Endothelial cell of umbilical vein (primary cell): ENCODE measurements around the gene SPSB1. TPM values are rescaled to one million over a fixed set of nuclear protein-coding genes. Genes with fewer than 3 reads are reported as not detected.

Experiments
- BruUV-seq: library from RNA; stranded (reverse); fragments of 400-500 nt; replicated peaks from 2 replicates; lab custom pipeline; 2021; lab: Mats Ljungman, UMichigan
- CTCF ChIA-PET: fragments of 300-600, 350-600 bp; sonication (Branson Sonifier 250); formaldehyde crosslinking; loops from one replicate; lab custom pipeline; 2021; ENCODE audit warnings: antibody characterized with exemption, inconsistent platforms; lab: Charles Lee
- POLR2A ChIA-PET: fragments of 300-600, 350-600 bp; sonication (Branson Sonifier 250); formaldehyde crosslinking; loops from one replicate; lab custom pipeline; 2021; ENCODE audit warnings: antibody characterized with exemption, inconsistent platforms; lab: Charles Lee
- DNase-seq: peaks from one replicate; pipeline ENCODE4 v3.0.0-alpha.2; 2011; ENCODE audit warnings: low read depth, low spot score
- FAIRE-seq: peaks from 2 replicates; lab custom pipeline; 2011; peaks lifted over from hg19 to GRCh38; lab: Jason Lieb, UNC
- H2AFZ ChIP-seq: 2 replicates; pipeline ENCODE4 v1.6.0; 2012; ENCODE audit warnings: low read depth, low read length, control low read depth, inconsistent platforms
- H3K27ac ChIP-seq: 2 replicates; pipeline ENCODE4 v1.5.1; 2011; ENCODE audit warnings: low read depth, mild to moderate bottlenecking, control low read depth, low read length, moderate library complexity; ENCODE audit not compliant: insufficient read depth
- H3K27me3 ChIP-seq, 2 experiments: 2 replicates each; pipeline versions ENCODE4 v1.6.0 to v1.6.1; 2011; ENCODE audit warnings: low read length in 2 of 2, mixed read lengths in 1 of 2; ENCODE audit not compliant: control insufficient read depth in 2 of 2, insufficient read depth in 2 of 2
- H3K36me3 ChIP-seq, 2 experiments: 2 replicates in 1 of 2; 3 replicates in 1 of 2; pipeline ENCODE4 v1.5.1; 2011; ENCODE audit warnings: low read length in 2 of 2, mild to moderate bottlenecking in 1 of 2, moderate library complexity in 1 of 2; ENCODE audit not compliant: control insufficient read depth in 2 of 2, insufficient read depth in 2 of 2; ENCODE audit errors: extremely low read depth in 1 of 2
- H3K4me1 ChIP-seq: 3 replicates; pipeline ENCODE4 v1.5.1; 2011; ENCODE audit warnings: mild to moderate bottlenecking, low read length; ENCODE audit not compliant: control insufficient read depth, insufficient read depth; ENCODE audit errors: extremely low read depth
- H3K4me2 ChIP-seq: 2 replicates; pipeline ENCODE4 v1.6.1; 2011; ENCODE audit warnings: low read length, control low read depth, mixed read lengths; ENCODE audit not compliant: insufficient read depth
- H3K4me3 ChIP-seq, 3 experiments: fragments of 200-600 bp in 1 of 3; sonication (generic), shearing (Covaris generic) in 1 of 3; replicated peaks in 1 of 3; 2 replicates each; pipeline ENCODE4 v1.5.1; 2011 to 2016; ENCODE audit warnings: control low read depth in 3 of 3, low read length in 3 of 3, mild to moderate bottlenecking in 2 of 3, inconsistent platforms in 1 of 3, low read depth in 1 of 3, moderate library complexity in 1 of 3; ENCODE audit not compliant: insufficient read depth in 1 of 3
- H3K79me2 ChIP-seq: 2 replicates; pipeline ENCODE4 v1.6.0; 2012; ENCODE audit warnings: low read length, inconsistent platforms; ENCODE audit not compliant: control insufficient read depth, insufficient read depth
- H3K9ac ChIP-seq: replicated peaks from 2 replicates; pipeline ENCODE3; 2011; ENCODE audit warnings: low read length, control low read depth; ENCODE audit not compliant: insufficient read depth; ENCODE audit errors: extremely low read depth
- H3K9me1 ChIP-seq: replicated peaks from 3 replicates; pipeline ENCODE4 v1.6.0; 2011; ENCODE audit warnings: mild to moderate bottlenecking, low read length; ENCODE audit not compliant: control insufficient read depth, insufficient read depth; ENCODE audit errors: extremely low read depth
- H3K9me3 ChIP-seq: replicated peaks from 2 replicates; pipeline ENCODE4 v1.5.1; 2012; ENCODE audit warnings: low read length, inconsistent platforms; ENCODE audit not compliant: control insufficient read depth, insufficient read depth
- H4K20me1 ChIP-seq: replicated peaks from 2 replicates; pipeline ENCODE3; 2011; ENCODE audit warnings: mild to moderate bottlenecking, low read length; ENCODE audit not compliant: control insufficient read depth, insufficient read depth; ENCODE audit errors: extremely low read depth
- EZH2 ChIP-seq: IDR thresholded peaks from 2 replicates; pipeline ENCODE4 v1.6.1; 2012; ENCODE audit warnings: borderline replicate concordance, low read depth, mild to moderate bottlenecking, moderate library complexity, low read length, inconsistent platforms; ENCODE audit not compliant: severe bottlenecking
- FOS ChIP-seq: IDR thresholded peaks from 2 replicates; pipeline ENCODE4 v1.6.1; 2011; ENCODE audit warnings: mild to moderate bottlenecking, low read length, moderate library complexity, borderline replicate concordance; ENCODE audit not compliant: insufficient read depth
- GATA2 ChIP-seq: IDR thresholded peaks from 2 replicates; pipeline ENCODE4 v1.7.0; 2011; ENCODE audit warnings: low read depth, mild to moderate bottlenecking, moderate library complexity, mixed read lengths, low read length; ENCODE audit not compliant: insufficient read length, insufficient read depth
- JUN ChIP-seq: IDR thresholded peaks from 2 replicates; pipeline ENCODE4 v1.6.1; 2011; ENCODE audit warnings: borderline replicate concordance, low read depth; ENCODE audit not compliant: insufficient read length, insufficient read depth
- MYC ChIP-seq: IDR thresholded peaks from one replicate; pipeline ENCODE4 v1.6.1; 2011; ENCODE audit warnings: mild to moderate bottlenecking, low read depth, low read length
- POLR2A ChIP-seq: IDR thresholded peaks from 2 replicates; pipeline ENCODE4 v1.6.1; 2012; ENCODE audit warnings: low read depth, mild to moderate bottlenecking, control low read depth, low read length
- POLR2AphosphoS5 ChIP-seq: IDR thresholded peaks from 2 replicates; pipeline ENCODE4 v1.6.1; 2012; ENCODE audit warnings: low read depth, mild to moderate bottlenecking, control low read depth, low read length, moderate library complexity; ENCODE audit not compliant: insufficient read depth
- dilution Hi-C: fragments of 300-500 bp; cut with MboI; formaldehyde crosslinking; loops from one replicate; pipeline ENCODE4 v1.15.0; 2019; ENCODE audit warnings: low sequenced_read_pairs; ENCODE audit not compliant: extremely low pct_ligation_motif_present
- intact Hi-C: fragments of 100-400 bp; cut with micrococcal nuclease; formaldehyde crosslinking; loops from one replicate; pipeline ENCODE4 v1.10.0; 2022
- polyA plus RNA-seq, 4 experiments: library from polyadenylated mRNA; depleted of rRNA in 3 of 4; stranded (reverse) in 3 of 4; unstranded in 1 of 4; fragments of >200 nt; gene quantifications; 2 replicates each; pipeline versions ENCODE4 v1.2.1 to v1.2.3, GENCODE V29; 2011 to 2012; ENCODE audit warnings: missing spikeins in 1 of 4
- total RNA-seq: library from RNA; stranded (reverse); gene quantifications from 2 replicates; pipeline ENCODE4 v1.2.3, GENCODE V29; 2021
- TF ChIP-seq, protein P1 (sequence below), 2 donors: IDR thresholded peaks; 1 replicate in 1 of 2; 2 replicates in 1 of 2; pipeline ENCODE4 v1.5.1; 2011; ENCODE audit warnings: low read length in 2 of 2, mild to moderate bottlenecking in 2 of 2, moderate library complexity in 2 of 2, control low read depth in 1 of 2, inconsistent platforms in 1 of 2, low read depth in 1 of 2; ENCODE audit not compliant: insufficient read depth in 1 of 2; ENCODE audit errors: extremely low read depth in 1 of 2
- TF ChIP-seq, protein P2 (sequence below): IDR thresholded peaks from 2 replicates; pipeline ENCODE4 v1.6.1; 2011; ENCODE audit not compliant: insufficient read depth, insufficient read length

The SPSB1 gene
- total and polyA plus RNA-seq, 2 donors (not counting 3 experiments of a cell fraction or from before 2014, with no cell fraction given) = 41.9 to 61.2 TPM

DNA sequence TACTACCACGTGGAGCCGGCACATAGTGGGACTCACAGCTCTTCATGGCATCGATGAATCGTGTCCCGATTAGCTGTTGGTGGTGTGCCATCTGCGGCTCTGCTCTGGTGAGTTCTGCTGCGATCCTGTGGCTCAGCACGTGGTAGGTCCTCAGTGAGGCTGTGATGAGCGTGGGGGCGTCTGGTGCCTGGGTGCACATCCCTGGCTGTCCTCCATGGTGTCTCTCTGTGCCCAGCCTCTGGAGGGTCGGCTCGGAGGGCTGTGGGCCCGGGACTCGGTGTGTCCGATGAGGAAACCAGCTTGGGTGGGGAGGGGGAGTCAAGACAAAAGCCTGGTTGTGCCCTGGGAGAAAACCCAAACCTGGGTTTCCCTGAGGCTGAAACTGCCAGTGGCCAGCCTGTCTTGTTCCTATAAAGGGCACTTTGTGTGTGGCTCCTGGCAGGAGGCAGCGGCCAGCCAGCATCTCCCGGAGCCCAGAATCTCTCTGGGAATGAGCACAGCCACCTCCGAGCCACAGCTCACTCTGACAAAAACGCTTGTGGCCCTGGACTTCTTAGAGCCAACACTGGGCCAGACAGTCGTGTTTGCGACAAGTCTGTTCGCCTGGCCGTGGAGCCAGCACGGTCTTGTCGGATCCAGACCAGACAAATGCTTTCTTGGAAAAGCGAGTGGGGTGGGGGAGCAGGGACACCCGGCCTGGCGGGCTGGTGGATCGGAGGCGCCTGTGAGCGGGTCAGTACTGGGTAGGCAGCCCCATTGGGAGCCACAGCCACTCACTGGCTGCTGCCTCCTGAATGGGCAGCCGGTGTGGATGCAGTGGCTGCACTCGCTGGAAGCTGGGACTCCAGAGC lies 31.8 kb downstream of the SPSB1 start:
- H2AFZ ChIP-seq = no peak overlapping the region
- H4K20me1 ChIP-seq = peaks cover 5% of the 10 kb centered on the region
- dilution Hi-C loops (no loop called here), intact Hi-C loops (no loop called here)
- no peaks in the 10 kb centered on the region for H3K27me3 ChIP-seq
- H3K4me2 ChIP-seq = no peak overlapping the region
- H3K36me3 ChIP-seq = peaks cover 0 to 29% of the 10 kb centered on the region in 2 experiments
- ChIA-PET CTCF (interaction anchor here (1.1 kb wide), 1 partner anchor 125 kb away, joined by 3 read pairs; no protein-coding TSS in a partner anchor), POLR2A (no interaction called here)
- peaks cover 96% of the 10 kb centered on the region for H3K79me2 ChIP-seq
- H3K9me1 ChIP-seq = no peaks in the 10 kb centered on the region
- H3K4me1 ChIP-seq = no peaks in the 10 kb centered on the region
- DNase-seq (no peak), FAIRE-seq (no peak)
- no peak overlapping the region for H3K9ac ChIP-seq
- TF ChIP-seq GATA2 (no peak), FOS (no peak), MYC (no peak), POLR2AphosphoS5 (no peak), EZH2 (no peak), POLR2A (no peak), JUN (no peak)
- TF ChIP-seq, protein P1, sequence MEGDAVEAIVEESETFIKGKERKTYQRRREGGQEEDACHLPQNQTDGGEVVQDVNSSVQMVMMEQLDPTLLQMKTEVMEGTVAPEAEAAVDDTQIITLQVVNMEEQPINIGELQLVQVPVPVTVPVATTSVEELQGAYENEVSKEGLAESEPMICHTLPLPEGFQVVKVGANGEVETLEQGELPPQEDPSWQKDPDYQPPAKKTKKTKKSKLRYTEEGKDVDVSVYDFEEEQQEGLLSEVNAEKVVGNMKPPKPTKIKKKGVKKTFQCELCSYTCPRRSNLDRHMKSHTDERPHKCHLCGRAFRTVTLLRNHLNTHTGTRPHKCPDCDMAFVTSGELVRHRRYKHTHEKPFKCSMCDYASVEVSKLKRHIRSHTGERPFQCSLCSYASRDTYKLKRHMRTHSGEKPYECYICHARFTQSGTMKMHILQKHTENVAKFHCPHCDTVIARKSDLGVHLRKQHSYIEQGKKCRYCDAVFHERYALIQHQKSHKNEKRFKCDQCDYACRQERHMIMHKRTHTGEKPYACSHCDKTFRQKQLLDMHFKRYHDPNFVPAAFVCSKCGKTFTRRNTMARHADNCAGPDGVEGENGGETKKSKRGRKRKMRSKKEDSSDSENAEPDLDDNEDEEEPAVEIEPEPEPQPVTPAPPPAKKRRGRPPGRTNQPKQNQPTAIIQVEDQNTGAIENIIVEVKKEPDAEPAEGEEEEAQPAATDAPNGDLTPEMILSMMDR (IDR thresholded peaks at IDR 0.05; ENCODE audit: extremely low read depth in 1 of 2, insufficient read depth in 1 of 2, low read depth in 1 of 2, low read length in 2 of 2) = no peak
- TF ChIP-seq, protein P2, sequence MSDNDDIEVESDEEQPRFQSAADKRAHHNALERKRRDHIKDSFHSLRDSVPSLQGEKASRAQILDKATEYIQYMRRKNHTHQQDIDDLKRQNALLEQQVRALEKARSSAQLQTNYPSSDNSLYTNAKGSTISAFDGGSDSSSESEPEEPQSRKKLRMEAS = no peak
- no TSS peak for BruUV-seq
- H3K9me3 ChIP-seq = no peaks in the 10 kb centered on the region
- no peak overlapping the region for H3K27ac ChIP-seq
- H3K4me3 ChIP-seq = no peak overlapping the region
